H1 (cell line): Measurements from ENCODE around the gene NTRK2.

Source experiments
- BCL11A ChIP-seq, 2 experiments: IDR thresholded peaks; one replicate each; pipeline ENCODE4 v1.6.1; 2011; ENCODE audit warnings: low read depth in 2 of 2, low read length in 2 of 2, mild to moderate bottlenecking in 2 of 2
- CBX5 ChIP-seq: fragments of 300-800, 300-1000 bp; sonication (generic); IDR thresholded peaks from 2 replicates; pipeline ENCODE4 v1.7.1; 2016; ENCODE audit warnings: antibody characterized with exemption, low read length, low read depth
- CTCF ChIP-seq, 3 experiments: IDR thresholded peaks; 1 replicate in 2 of 3; 2 replicates in 1 of 3; pipeline versions ENCODE4 v1.5.1 to v1.6.1; 2011; ENCODE audit warnings: low read length in 3 of 3, mild to moderate bottlenecking in 3 of 3, inconsistent platforms in 2 of 3, low read depth in 1 of 3, moderate library complexity in 1 of 3; ENCODE audit not compliant: insufficient read depth in 1 of 3; ENCODE audit errors: control extremely low read depth in 1 of 3
- EGR1 ChIP-seq: IDR thresholded peaks from 2 replicates; pipeline ENCODE4 v1.6.1; 2011; ENCODE audit warnings: low read depth, low read length, borderline replicate concordance
- HDAC6 ChIP-seq: IDR thresholded peaks from one replicate; pipeline ENCODE4 v1.7.1; 2012; ENCODE audit warnings: low read depth, mild to moderate bottlenecking, inconsistent platforms, low read length, moderate library complexity
- POLR2AphosphoS5 ChIP-seq: IDR thresholded peaks from 2 replicates; pipeline ENCODE4 v1.6.1; 2011; ENCODE audit warnings: low read depth, low read length
- RXRA ChIP-seq: IDR thresholded peaks from 2 replicates; pipeline ENCODE4 v1.6.1; 2011; ENCODE audit warnings: low read depth, mild to moderate bottlenecking, low read length, moderate library complexity; ENCODE audit not compliant: insufficient read depth
- TCF12 ChIP-seq: IDR thresholded peaks from 2 replicates; pipeline ENCODE4 v1.6.1; 2011; ENCODE audit warnings: low read depth, mild to moderate bottlenecking, low read length
- YY1 ChIP-seq: IDR thresholded peaks from 2 replicates; pipeline ENCODE4 v1.6.1; 2011; ENCODE audit warnings: low read depth, mild to moderate bottlenecking, low read length
- ZNF274 ChIP-seq: IDR thresholded peaks from 2 replicates; pipeline ENCODE4 v1.7.0; 2012; ENCODE audit warnings: low read length, borderline replicate concordance; ENCODE audit errors: extremely low read depth
- TF ChIP-seq, protein P1 (sequence below): IDR thresholded peaks from 2 replicates; pipeline ENCODE4 v1.6.1; 2011; ENCODE audit warnings: low read length, improper control_type of control experiment

DNA sequence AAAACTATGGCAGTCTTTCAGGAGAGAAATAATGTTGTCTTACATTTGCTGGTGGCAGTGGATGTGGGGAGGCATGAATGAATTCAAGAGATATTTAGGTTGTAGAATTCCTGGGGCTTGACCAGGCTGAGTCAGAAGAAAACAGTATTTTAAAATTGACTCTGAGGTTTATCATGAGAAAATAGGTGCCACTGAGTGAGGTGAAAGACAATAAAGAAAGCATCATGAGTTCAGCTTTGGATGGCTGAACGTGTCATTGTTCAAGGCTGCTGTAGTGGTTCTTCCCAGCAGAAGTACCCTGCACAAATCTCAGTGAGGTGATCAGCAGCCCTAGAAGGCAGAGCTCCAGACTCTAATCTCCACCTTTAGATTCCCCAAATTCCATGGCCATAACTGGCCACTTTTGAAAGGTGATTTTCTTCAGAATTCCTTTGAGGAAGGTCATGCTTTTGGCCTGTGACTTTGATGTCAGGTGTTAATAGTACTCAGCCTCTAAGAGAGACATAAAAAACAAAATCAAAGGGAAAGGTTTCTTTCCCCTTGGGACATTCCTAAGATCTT is 395.4 kb downstream of the NTRK2 start:
- TF ChIP-seq BCL11A (IDR thresholded peaks at IDR 0.05; ENCODE audit: low read depth in 2 of 2, low read length in 2 of 2) (no peak), POLR2AphosphoS5 (no peak), ZNF274 (no peak), RXRA (no peak), CTCF (IDR thresholded peaks at IDR 0.05; ENCODE audit: control extremely low read depth in 1 of 3, insufficient read depth in 1 of 3, low read depth in 1 of 3, low read length in 3 of 3) (no peak), TCF12 (no peak), EGR1 (no peak), YY1 (no peak), CBX5 (no peak), HDAC6 (no peak)
- TF ChIP-seq, protein P1, sequence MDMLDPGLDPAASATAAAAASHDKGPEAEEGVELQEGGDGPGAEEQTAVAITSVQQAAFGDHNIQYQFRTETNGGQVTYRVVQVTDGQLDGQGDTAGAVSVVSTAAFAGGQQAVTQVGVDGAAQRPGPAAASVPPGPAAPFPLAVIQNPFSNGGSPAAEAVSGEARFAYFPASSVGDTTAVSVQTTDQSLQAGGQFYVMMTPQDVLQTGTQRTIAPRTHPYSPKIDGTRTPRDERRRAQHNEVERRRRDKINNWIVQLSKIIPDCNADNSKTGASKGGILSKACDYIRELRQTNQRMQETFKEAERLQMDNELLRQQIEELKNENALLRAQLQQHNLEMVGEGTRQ: no peak
